Activated naive CD8-positive, alpha-beta T cell treated with anti-CD3 and anti-CD28 coated beads, Interleukin-2, amount 50 U/mL, for 24 hours (primary cell): ENCODE measurements around the gene RHOC.
A peak's percentile ranks its signal among the peaks of the same experiment; 100 is the strongest.
"Not testable (repeated sequence)": the region's sequence is repeated elsewhere in the genome, so short reads cannot be mapped to it uniquely, and the experiment has no call there.

Source experiments
- ATAC-seq: fragments of 150-1000 bp; cut with Tn5 transposase; one replicate; pipeline ENCODE4 v1.10.0; 2021
- DNase-seq: peaks from one replicate; pipeline ENCODE4 v3.0.0; 2021
- H3K27ac Mint-ChIP-seq: one replicate; pipeline ENCODE4 v1.8.0; 2021; ENCODE audit warnings: mild to moderate bottlenecking, mixed read lengths
- H3K27me3 Mint-ChIP-seq: one replicate; pipeline ENCODE4 v1.8.0; 2021; ENCODE audit warnings: mixed read lengths
- H3K36me3 Mint-ChIP-seq: one replicate; pipeline ENCODE4 v1.8.0; 2021; ENCODE audit warnings: low read depth, mixed read lengths
- H3K4me1 Mint-ChIP-seq: one replicate; pipeline ENCODE4 v1.8.0; 2021; ENCODE audit warnings: mixed read lengths
- H3K4me3 Mint-ChIP-seq: one replicate; pipeline ENCODE4 v1.8.0; 2021; ENCODE audit warnings: mild to moderate bottlenecking, moderate library complexity, mixed read lengths
- H3K9me3 Mint-ChIP-seq: one replicate; pipeline ENCODE4 v1.8.0; 2021; ENCODE audit warnings: mixed read lengths

Gene RHOC

GRCh38 chr1:112722601-112723510 is 15.9 kb upstream of the RHOC start:
- Mint-ChIP-seq H3K27ac (peak overlapping the region; percentile 43), H3K27me3 (peaks cover 19% of the 10 kb centered on the region), H3K4me3 (no peak overlapping the region), H3K36me3 (no peaks in the 10 kb centered on the region), H3K9me3 (no peaks in the 10 kb centered on the region), H3K4me1 (peaks cover 20% of the 10 kb centered on the region)
- ATAC-seq (peak; percentile 52), DNase-seq (no peak)

GRCh38 chr1:112721966-112722524 is 15.1 kb upstream of the RHOC start:
- H3K9me3 Mint-ChIP-seq: no peaks in the 10 kb centered on the region
- no peaks in the 10 kb centered on the region for H3K36me3 Mint-ChIP-seq
- no peak overlapping the region for H3K4me3 Mint-ChIP-seq

GRCh38 chr1:112721294-112721693 is 14.4 kb upstream of the RHOC start:
- H3K4me1 Mint-ChIP-seq: peaks cover 28% of the 10 kb centered on the region
- H3K27ac Mint-ChIP-seq, H3K4me3 Mint-ChIP-seq, DNase-seq, ATAC-seq, H3K9me3 Mint-ChIP-seq, H3K36me3 Mint-ChIP-seq: not testable (repeated sequence)
- peaks cover 19% of the 10 kb centered on the region for H3K27me3 Mint-ChIP-seq

More at GRCh38 chr1:112721966-112722524, 15.1 kb upstream of the RHOC start:
- ATAC-seq (no peak), DNase-seq (no peak)
- peaks cover 19% of the 10 kb centered on the region for H3K27me3 Mint-ChIP-seq
- H3K4me1 Mint-ChIP-seq: peaks cover 26% of the 10 kb centered on the region
- H3K27ac Mint-ChIP-seq: no peak overlapping the region

- ATAC-seq: no peak
- Mint-ChIP-seq H3K4me3 (no peak overlapping the region), H3K36me3 (no peaks in the 10 kb centered on the region), H3K27ac (no peak overlapping the region), H3K4me1 (peaks cover 33% of the 10 kb centered on the region), H3K27me3 (peaks cover 19% of the 10 kb centered on the region), H3K9me3 (no peaks in the 10 kb centered on the region)
- no peak for DNase-seq
Observed at GRCh38 chr1:112720800-112721199, 13.9 kb upstream of the RHOC start.

GRCh38 chr1:112719706-112720105 is 12.8 kb upstream of the RHOC start:
- no peak for DNase-seq
- no peaks in the 10 kb centered on the region for H3K9me3 Mint-ChIP-seq
- no peak overlapping the region for H3K27ac Mint-ChIP-seq
- no peak overlapping the region for H3K4me3 Mint-ChIP-seq
- no peak for ATAC-seq
- H3K36me3 Mint-ChIP-seq: no peaks in the 10 kb centered on the region
- H3K4me1 Mint-ChIP-seq: peaks cover 37% of the 10 kb centered on the region
- H3K27me3 Mint-ChIP-seq: peaks cover 19% of the 10 kb centered on the region

DNA sequence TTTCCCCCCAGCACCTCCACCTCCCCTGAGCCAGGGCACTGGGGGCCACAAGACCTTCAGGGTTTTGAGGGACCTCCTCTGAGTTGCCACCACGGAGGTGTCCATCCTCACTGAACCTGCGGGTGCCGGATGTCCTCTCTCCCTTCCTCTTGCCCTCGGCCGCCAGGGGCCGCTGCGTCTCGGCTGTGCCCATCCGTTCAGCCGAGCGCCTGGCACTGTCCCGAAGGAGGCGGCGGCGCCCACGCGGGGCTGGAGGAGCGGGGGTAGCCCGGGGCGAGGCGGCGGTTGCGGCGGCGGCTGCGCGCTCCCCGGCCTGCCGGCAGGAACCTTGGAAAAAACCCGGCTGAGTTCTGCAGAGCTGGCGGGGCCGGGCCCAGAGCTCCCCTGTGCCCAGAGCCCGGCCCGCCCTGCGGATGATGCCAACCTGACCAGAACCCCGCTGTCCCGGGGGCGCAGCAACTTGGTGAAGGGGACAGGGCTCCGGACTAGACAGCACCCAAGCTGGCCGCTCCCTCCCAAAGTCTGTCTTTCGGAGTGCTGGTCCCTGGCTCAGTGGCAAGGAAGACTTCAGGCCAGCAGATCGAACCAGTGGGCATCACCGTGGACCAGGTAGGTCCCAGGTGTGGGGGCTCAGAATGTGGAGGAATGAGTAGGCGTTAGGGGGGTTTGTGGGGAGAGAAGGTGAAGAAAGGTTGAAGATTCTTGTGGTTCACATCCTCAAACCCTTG is 11.9 kb upstream of the RHOC start:
- Mint-ChIP-seq H3K4me1 (peaks cover 45% of the 10 kb centered on the region), H3K27ac (no peak overlapping the region), H3K4me3 (peak overlapping the region; percentile 33), H3K36me3 (no peaks in the 10 kb centered on the region), H3K9me3 (no peaks in the 10 kb centered on the region), H3K27me3 (peaks cover 27% of the 10 kb centered on the region)
- peak; percentile 86 for DNase-seq
- ATAC-seq: peak; percentile 37

GRCh38 chr1:112717263-112717873 is 10.4 kb upstream of the RHOC start:
- Mint-ChIP-seq H3K4me3 (no peak overlapping the region), H3K27me3 (peaks cover 33% of the 10 kb centered on the region), H3K4me1 (peaks cover 36% of the 10 kb centered on the region), H3K36me3 (no peaks in the 10 kb centered on the region), H3K9me3 (no peaks in the 10 kb centered on the region), H3K27ac (no peak overlapping the region)
- ATAC-seq: no peak
- no peak for DNase-seq

- Mint-ChIP-seq H3K36me3 (no peaks in the 10 kb centered on the region), H3K9me3 (no peaks in the 10 kb centered on the region), H3K4me3 (peak overlapping the region; percentile 76), H3K27ac (no peak overlapping the region), H3K4me1 (peaks cover 30% of the 10 kb centered on the region), H3K27me3 (peaks cover 28% of the 10 kb centered on the region)
- DNase-seq (peak; percentile 87), ATAC-seq (peak; percentile 45)
Observed at GRCh38 chr1:112716133-112716720, 9.3 kb upstream of the RHOC start.

GRCh38 chr1:112715264-112716053 is 8.5 kb upstream of the RHOC start, which contains the start of gene PPM1J:
PPM1J (minus strand) TSS chr1:112715332; CDS start chr1:112715301, 31 bp downstream.
- peak within 1 kb of the TSS; percentile 76 for H3K4me3 Mint-ChIP-seq
- no peak within 1 kb of the TSS for H3K27ac Mint-ChIP-seq
- peaks cover 30% of the 10 kb centered on the region for H3K4me1 Mint-ChIP-seq
- no peaks in the 10 kb centered on the region for H3K36me3 Mint-ChIP-seq
- peaks cover 28% of the 10 kb centered on the region for H3K27me3 Mint-ChIP-seq
- H3K9me3 Mint-ChIP-seq: no peaks in the 10 kb centered on the region
- DNase-seq (peak; percentile 97), ATAC-seq (peak; percentile 78)

DNA sequence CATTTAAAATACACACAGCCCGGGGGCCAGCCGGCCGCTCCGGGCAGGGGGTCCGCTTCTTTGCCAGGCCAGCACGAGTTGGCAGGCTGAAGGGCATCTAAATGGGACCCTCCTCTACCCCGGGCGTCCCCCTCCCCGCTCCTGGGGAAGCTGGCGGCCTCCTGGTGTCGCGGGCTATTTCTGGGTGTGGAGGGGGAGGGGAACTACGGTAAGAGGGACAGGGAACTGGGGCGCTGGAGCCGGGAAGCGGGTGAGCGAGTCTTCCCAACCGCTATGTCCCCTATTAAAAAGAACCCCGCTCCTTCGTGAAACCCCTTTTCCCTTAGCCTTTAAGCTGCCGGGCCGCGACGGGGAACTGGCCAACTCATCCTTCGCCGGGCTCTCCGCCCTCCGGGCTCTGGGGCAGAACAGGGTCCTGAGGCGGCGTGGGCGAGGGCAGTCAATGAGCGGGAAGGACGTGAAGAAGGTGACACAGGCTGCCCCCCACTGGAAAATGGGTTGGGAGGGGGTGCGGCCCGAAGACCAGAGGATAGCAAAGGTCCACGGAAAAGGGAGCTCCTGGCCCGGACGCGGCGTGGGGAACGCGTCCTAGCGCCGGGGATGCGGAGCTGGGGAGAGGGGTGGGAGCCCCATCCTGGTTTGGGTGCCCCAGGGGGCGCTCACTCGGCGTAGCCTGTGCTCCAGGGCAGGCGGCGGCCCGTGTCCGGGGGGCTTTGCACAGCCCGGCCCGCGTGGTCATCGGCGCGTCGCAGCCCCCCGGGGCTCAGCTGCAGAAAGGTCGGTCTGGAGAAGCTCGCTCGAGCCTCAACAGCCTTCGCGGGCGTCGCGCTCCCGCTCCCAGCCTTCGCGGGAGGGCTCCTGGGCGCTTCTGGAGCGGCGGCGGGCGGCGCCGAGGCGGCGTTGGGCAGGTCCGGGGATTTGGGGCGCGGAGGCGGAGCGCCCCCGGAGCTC is 7.7 kb upstream of the RHOC start:
- peaks cover 25% of the 10 kb centered on the region for H3K27me3 Mint-ChIP-seq
- ATAC-seq (peak; percentile 1), DNase-seq (no peak)
- peaks cover 34% of the 10 kb centered on the region for H3K4me1 Mint-ChIP-seq
- no peaks in the 10 kb centered on the region for H3K9me3 Mint-ChIP-seq
- no peaks in the 10 kb centered on the region for H3K36me3 Mint-ChIP-seq
- H3K27ac Mint-ChIP-seq: no peak overlapping the region
- H3K4me3 Mint-ChIP-seq: peak overlapping the region; percentile 71

DNA sequence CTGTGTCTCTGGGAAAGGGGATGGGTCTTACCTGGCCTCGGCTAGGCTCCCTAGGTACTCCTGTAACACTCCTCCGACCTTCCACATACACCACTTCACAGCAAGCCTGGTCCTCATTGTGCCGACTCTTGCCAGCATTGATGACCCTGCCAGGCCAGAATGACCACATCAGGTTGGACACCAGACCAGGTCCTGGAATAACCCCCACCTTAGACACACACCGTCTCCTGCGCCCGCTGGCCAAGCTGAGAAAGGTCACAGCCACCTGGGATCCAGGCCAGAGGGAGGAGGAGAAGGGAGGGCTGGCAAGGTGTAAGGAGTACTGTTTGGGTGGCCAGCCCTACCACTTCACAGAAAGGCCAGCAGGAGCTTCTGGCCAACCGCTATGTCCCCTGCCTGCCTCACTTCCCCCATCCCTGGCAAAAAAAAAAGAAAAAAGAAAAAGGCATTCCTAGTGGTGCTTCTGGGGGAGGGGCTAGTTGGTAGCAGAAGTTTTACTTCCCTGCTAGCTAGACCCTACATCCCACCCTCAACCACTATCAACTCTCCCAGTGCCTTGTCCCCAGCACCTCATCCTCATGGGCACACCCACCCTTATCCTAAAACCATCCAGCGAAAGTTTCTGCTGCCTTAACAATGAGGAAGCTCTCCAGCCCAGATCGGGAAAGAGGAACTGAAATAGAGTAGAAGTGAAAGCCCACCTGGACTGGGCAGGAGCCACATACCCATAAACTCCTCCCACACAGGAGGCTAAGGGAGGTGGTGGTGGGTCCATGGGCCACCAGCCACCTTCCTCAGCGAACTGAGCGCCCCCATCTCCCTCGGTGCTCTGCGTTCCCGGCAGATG is 6.8 kb upstream of the RHOC start:
- H3K27ac Mint-ChIP-seq: peak overlapping the region; percentile 3
- peaks cover 19% of the 10 kb centered on the region for H3K27me3 Mint-ChIP-seq
- peaks cover 36% of the 10 kb centered on the region for H3K4me1 Mint-ChIP-seq
- no peaks in the 10 kb centered on the region for H3K36me3 Mint-ChIP-seq
- no peaks in the 10 kb centered on the region for H3K9me3 Mint-ChIP-seq
- peak overlapping the region; percentile 38 for H3K4me3 Mint-ChIP-seq
- ATAC-seq (no peak), DNase-seq (no peak)

DNA sequence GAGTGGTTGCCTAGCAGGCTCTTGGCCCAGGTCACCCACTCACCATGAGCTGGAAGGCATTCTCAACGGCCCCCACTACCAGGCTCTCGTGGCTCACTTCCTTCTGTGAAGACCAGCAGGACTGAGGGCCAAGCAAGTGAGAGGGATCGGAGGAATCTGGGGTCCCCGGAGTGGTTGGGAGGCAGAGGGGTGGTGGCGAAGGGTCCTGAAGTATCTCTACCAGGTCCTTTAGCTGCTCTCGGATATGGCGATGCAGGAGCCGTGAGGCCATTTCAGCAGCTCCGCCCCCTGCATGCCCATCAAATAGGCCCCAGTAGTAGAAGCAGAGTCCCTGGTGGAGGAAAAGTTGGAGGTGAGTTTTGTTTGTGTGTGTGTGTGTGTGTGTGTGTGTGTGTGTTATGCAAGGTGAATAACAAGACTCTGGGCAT is 5.8 kb upstream of the RHOC start:
- Mint-ChIP-seq H3K9me3 (no peaks in the 10 kb centered on the region), H3K27ac (no peak overlapping the region), H3K4me3 (no peak overlapping the region), H3K36me3 (no peaks in the 10 kb centered on the region), H3K4me1 (peaks cover 35% of the 10 kb centered on the region), H3K27me3 (peaks cover 20% of the 10 kb centered on the region)
- no peak for ATAC-seq
- no peak for DNase-seq
